Vagina (tissue), 2 donors: Measurements from ENCODE around the gene MYO1C.
A peak's percentile ranks its signal among the peaks of the same experiment; 100 is the strongest.

Experiments
- CTCF ChIP-seq, 3 experiments: fragments of 450-650 bp in 2 of 3; fragments of 200-600 bp in 1 of 3; sonication (generic) in 1 of 3; IDR thresholded peaks; one replicate each; pipeline ENCODE4 v1.5.1; 2017 to 2019; ENCODE audit warnings: antibody characterized with exemption in 3 of 3, mild to moderate bottlenecking in 2 of 3, moderate library complexity in 2 of 3
- POLR2A ChIP-seq, 2 donors: fragments of 450-650 bp; IDR thresholded peaks; one replicate each; pipeline ENCODE4 v1.6.1; 2017; ENCODE audit warnings: antibody characterized with exemption in 2 of 2, mild to moderate bottlenecking in 2 of 2, moderate library complexity in 2 of 2
- POLR2AphosphoS5 ChIP-seq, 2 donors: sonication (generic); formaldehyde crosslinking; IDR thresholded peaks; one replicate each; pipeline ENCODE4 v1.9.0; 2017; ENCODE audit warnings: antibody characterized with exemption in 2 of 2, mild to moderate bottlenecking in 2 of 2, low read depth in 1 of 2; ENCODE audit not compliant: insufficient read depth in 1 of 2

GRCh38 chr17:1515640-1516387 lies 23.3 kb upstream of the MYO1C start:
- peak; percentile 39 to 67 (median 40) for TF ChIP-seq CTCF (IDR thresholded peaks at IDR 0.05)
- TF ChIP-seq POLR2A (IDR thresholded peaks at IDR 0.05): no peak
- peak in 1 of 2 donors; percentile 73 for TF ChIP-seq POLR2AphosphoS5 (IDR thresholded peaks at IDR 0.05; ENCODE audit: insufficient read depth in 1 of 2, low read depth in 1 of 2)
